ENCODE measurements around the gene ACSL5. TPM values are rescaled to one million over a fixed set of nuclear protein-coding genes. Genes with fewer than 3 reads are reported as not detected.

ACSL5 gene
- total and polyA plus RNA-seq, 2 donors (not counting 3 experiments of a cell fraction or from before 2014, with no cell fraction given): 1.5 to 2.1 TPM

GRCh38 chr10:112382515-112383235, 8.8 kb downstream of the ACSL5 start:
- no peaks in the 10 kb centered on the region for H3K27me3 ChIP-seq (ENCODE audit: control insufficient read depth in 2 of 2, insufficient read depth in 2 of 2, low read length in 2 of 2)
- H4K20me1 ChIP-seq (replicated peaks; ENCODE audit: control insufficient read depth, extremely low read depth, insufficient read depth, low read length): no peaks in the 10 kb centered on the region
- intact Hi-C loops (cut with micrococcal nuclease) (no loop called here), dilution Hi-C loops (cut with MboI; ENCODE audit: extremely low pct_ligation_motif_present, low sequenced_read_pairs) (no loop called here)
- H3K27ac ChIP-seq (ENCODE audit: insufficient read depth, low read depth, low read length): no peak overlapping the region
- no TSS peak for BruUV-seq (replicated peaks)
- no peaks in the 10 kb centered on the region for H3K9me1 ChIP-seq (replicated peaks; ENCODE audit: control insufficient read depth, extremely low read depth, insufficient read depth, low read length)
- peaks cover 23% of the 10 kb centered on the region for H3K4me1 ChIP-seq (ENCODE audit: control insufficient read depth, extremely low read depth, insufficient read depth, low read length)
- no peak overlapping the region for H3K9ac ChIP-seq (replicated peaks; ENCODE audit: extremely low read depth, insufficient read depth, low read length)
- H3K9me3 ChIP-seq (replicated peaks; ENCODE audit: control insufficient read depth, insufficient read depth, low read length): no peaks in the 10 kb centered on the region
- FAIRE-seq (no peak), DNase-seq (ENCODE audit: low read depth, low spot score) (no peak)
- H3K79me2 ChIP-seq (ENCODE audit: control insufficient read depth, insufficient read depth, low read length): no peaks in the 10 kb centered on the region
- no peak for TF ChIP-seq EZH2 (IDR thresholded peaks at IDR 0.05; ENCODE audit: borderline replicate concordance, low read depth, low read length, severe bottlenecking)
- TF ChIP-seq FOS (IDR thresholded peaks at IDR 0.05; ENCODE audit: borderline replicate concordance, insufficient read depth, low read length): no peak
- no peak for TF ChIP-seq POLR2AphosphoS5 (IDR thresholded peaks at IDR 0.05; ENCODE audit: insufficient read depth, low read depth, low read length)
- TF ChIP-seq GATA2 (IDR thresholded peaks at IDR 0.05; ENCODE audit: insufficient read depth, insufficient read length, low read depth, low read length): no peak
- no peak for TF ChIP-seq MYC (IDR thresholded peaks at IDR 0.05; ENCODE audit: low read depth, low read length)
- TF ChIP-seq JUN (IDR thresholded peaks at IDR 0.05; ENCODE audit: borderline replicate concordance, insufficient read depth, insufficient read length, low read depth): no peak
- TF ChIP-seq MAX (IDR thresholded peaks at IDR 0.05; ENCODE audit: insufficient read depth, insufficient read length): no peak
- TF ChIP-seq CTCF (IDR thresholded peaks at IDR 0.05; ENCODE audit: extremely low read depth in 1 of 2, insufficient read depth in 1 of 2, low read depth in 1 of 2, low read length in 2 of 2): no peak
- no peak for TF ChIP-seq POLR2A (IDR thresholded peaks at IDR 0.05; ENCODE audit: low read depth, low read length)
- no peak overlapping the region for H3K4me3 ChIP-seq (replicated peaks in 1 of 3; ENCODE audit: insufficient read depth in 1 of 3, low read depth in 1 of 3, low read length in 3 of 3)
- H3K4me2 ChIP-seq (ENCODE audit: insufficient read depth, low read length): no peak overlapping the region
- no peaks in the 10 kb centered on the region for H3K36me3 ChIP-seq (ENCODE audit: control insufficient read depth in 2 of 2, extremely low read depth in 1 of 2, insufficient read depth in 2 of 2, low read length in 2 of 2)
- CTCF ChIA-PET: interaction anchor here (1.0 to 3.7 kb wide), 6 partner anchors 8 to 89 kb away, joined by 3 to 18 read pairs (median 4); partner anchors contain the start of gene ACSL5
- POLR2A ChIA-PET: interaction anchor here (1.7 kb wide), 1 partner anchor 21 kb away, joined by 5 read pairs; no protein-coding TSS in a partner anchor
- H2AFZ ChIP-seq (ENCODE audit: low read depth, low read length): no peak overlapping the region

Measured in endothelial cell of umbilical vein (primary cell).